Testis (tissue), 3 donors: Measurements from ENCODE around the gene CACYBP. TPM values are rescaled to one million over a fixed set of nuclear protein-coding genes. Genes with fewer than 3 reads are reported as not detected.

ENCODE experiments used
- DNase-seq: peaks from one replicate; pipeline ENCODE4 v3.0.0-alpha.2; 2019
- H3K27ac ChIP-seq, 2 donors: fragments of 200-600 bp; sonication (generic); one replicate each; pipeline ENCODE4 v1.5.1; 2019
- H3K27me3 ChIP-seq: fragments of 200-600 bp; sonication (generic); one replicate; pipeline ENCODE4 v1.5.1; 2019
- H3K36me3 ChIP-seq: fragments of 200-600 bp; sonication (generic); one replicate; pipeline ENCODE4 v1.5.1; 2017; ENCODE audit warnings: low read depth; ENCODE audit errors: missing control alignments
- H3K4me1 ChIP-seq: fragments of 200-600 bp; sonication (generic); one replicate; pipeline ENCODE4 v1.5.1; 2019
- H3K4me3 ChIP-seq, 2 donors: fragments of 200-600 bp; sonication (generic); one replicate each; pipeline ENCODE4 v1.5.1; 2017 to 2019
- H3K9me3 ChIP-seq: fragments of 200-600 bp; sonication (generic); one replicate; pipeline ENCODE4 v1.5.1; 2017
- POLR2A ChIP-seq: fragments of 450-650 bp; IDR thresholded peaks from one replicate; pipeline ENCODE4 v1.6.1; 2017; ENCODE audit warnings: antibody characterized with exemption, mild to moderate bottlenecking, moderate library complexity
- WGBS, 2 donors: methylation state at CpG; one replicate each; pipeline ENCODE4 v1.1.5; 2018; 5-methylcytosine and 5-hydroxymethylcytosine counted together
- intact Hi-C: fragments of 100-400 bp; cut with DNase I; formaldehyde crosslinking; loops from one replicate; pipeline ENCODE4 v1.15.1; 2023; ENCODE audit warnings: low total_unique reads
- polyA plus RNA-seq: library from polyadenylated mRNA; stranded (reverse); fragments of 350-450 nt; fragmentation: Illumina TruSeq; extraction: RNeasy Lipid Tissue Mini Kit (QIAGEN cat#74804); gene quantifications from one replicate; pipeline ENCODE4 v1.2.3, GENCODE V29; 2014; ENCODE audit warnings: low read depth, low replicate concordance; ENCODE audit not compliant: insufficient read depth
- total RNA-seq, 2 donors: library from RNA; depleted of rRNA; stranded (reverse); fragments of >200 nt; gene quantifications; one replicate each; pipeline ENCODE4 v1.2.3, GENCODE V29; 2016
- TF ChIP-seq, protein P1 (sequence below), 3 experiments: fragments of 450-650 bp in 2 of 3; fragments of 200-600 bp in 1 of 3; sonication (generic) in 1 of 3; IDR thresholded peaks; one replicate each; pipeline ENCODE4 v1.5.1; 2016 to 2019; ENCODE audit warnings: antibody characterized with exemption in 3 of 3, mild to moderate bottlenecking in 2 of 3, moderate library complexity in 1 of 3

Gene CACYBP
- total and polyA plus RNA-seq, 3 donors from 2014 or later, result 74.4 to 121 (median 120) TPM

DNA sequence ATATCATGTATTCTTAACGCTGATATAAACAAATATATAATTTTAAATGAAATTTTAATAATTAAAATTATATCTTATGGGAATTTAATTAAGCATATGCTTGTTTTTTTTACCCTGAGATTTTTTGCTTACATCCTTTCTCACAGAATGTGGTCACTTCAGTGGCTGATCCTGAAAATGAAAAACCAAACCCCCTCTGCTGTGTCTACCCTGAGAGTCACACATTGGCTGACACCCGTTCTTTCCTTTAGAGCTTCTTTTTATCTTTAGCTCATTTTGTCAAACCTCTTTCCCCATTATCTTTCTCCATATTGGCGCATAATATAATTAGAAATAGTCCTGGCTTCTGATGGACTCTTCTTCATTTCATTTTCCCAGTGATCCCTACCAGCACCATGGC, 10.8 kb upstream of the CACYBP start:
- Histone ChIP-seq H3K9me3 (no peaks in the 10 kb centered on the region), H3K36me3 (no peaks in the 10 kb centered on the region), H3K4me1 (no peaks in the 10 kb centered on the region), H3K4me3 (no peak overlapping the region), H3K27ac (peak overlapping the region in 1 of 2 donors; percentile 84), H3K27me3 (no peaks in the 10 kb centered on the region)
- 68 to 71% methylated on average over 3 of the region's 3 CpGs for WGBS, 2 donors
- no peak for TF ChIP-seq POLR2A
- TF ChIP-seq, protein P1, sequence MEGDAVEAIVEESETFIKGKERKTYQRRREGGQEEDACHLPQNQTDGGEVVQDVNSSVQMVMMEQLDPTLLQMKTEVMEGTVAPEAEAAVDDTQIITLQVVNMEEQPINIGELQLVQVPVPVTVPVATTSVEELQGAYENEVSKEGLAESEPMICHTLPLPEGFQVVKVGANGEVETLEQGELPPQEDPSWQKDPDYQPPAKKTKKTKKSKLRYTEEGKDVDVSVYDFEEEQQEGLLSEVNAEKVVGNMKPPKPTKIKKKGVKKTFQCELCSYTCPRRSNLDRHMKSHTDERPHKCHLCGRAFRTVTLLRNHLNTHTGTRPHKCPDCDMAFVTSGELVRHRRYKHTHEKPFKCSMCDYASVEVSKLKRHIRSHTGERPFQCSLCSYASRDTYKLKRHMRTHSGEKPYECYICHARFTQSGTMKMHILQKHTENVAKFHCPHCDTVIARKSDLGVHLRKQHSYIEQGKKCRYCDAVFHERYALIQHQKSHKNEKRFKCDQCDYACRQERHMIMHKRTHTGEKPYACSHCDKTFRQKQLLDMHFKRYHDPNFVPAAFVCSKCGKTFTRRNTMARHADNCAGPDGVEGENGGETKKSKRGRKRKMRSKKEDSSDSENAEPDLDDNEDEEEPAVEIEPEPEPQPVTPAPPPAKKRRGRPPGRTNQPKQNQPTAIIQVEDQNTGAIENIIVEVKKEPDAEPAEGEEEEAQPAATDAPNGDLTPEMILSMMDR (IDR thresholded peaks at IDR 0.05), result no peak
- no peak for DNase-seq
- intact Hi-C loops, result loop anchor here (10.0 kb wide), 1 partner anchor 224 kb away; no protein-coding TSS in a partner anchor

DNA sequence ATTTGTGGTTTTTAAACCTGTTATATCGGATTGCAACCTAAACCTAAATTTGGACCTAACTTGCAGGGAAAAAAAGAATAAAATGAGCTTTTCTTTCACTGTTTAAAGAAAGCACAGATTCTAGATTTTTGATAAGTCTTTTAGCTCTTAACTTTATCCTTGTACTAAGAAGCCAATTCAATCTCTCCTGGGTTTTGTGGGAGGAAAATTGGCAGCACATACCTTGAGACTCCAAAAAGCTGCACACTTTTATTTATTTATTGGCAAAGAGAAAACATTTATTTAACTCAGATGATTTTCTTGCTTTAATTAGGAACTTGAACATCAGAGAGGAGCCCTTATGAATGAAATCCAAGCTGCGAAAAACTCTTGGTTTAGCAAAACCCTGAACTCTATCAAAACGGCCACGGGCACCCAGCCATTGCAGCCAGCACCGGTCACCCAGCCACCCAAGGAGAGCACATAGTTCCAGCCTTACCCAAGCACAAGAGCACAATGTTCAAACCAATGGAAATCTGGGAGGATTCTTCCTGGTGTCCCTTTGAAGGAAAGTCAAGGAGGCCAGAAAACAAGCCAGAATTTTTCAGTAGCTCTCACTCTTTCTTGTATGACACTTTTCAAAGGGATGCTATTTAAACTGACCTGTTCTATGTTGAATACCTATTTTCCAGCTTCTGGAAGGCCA, 10.1 kb upstream of the CACYBP start:
- H3K4me1 ChIP-seq, result no peaks in the 10 kb centered on the region
- intact Hi-C loops, result loop anchor here (10.0 kb wide), 1 partner anchor 225 kb away; no protein-coding TSS in a partner anchor
- H3K27me3 ChIP-seq, result no peaks in the 10 kb centered on the region
- WGBS, 2 donors, result 39 to 59% methylated on average over 5 of the region's 5 CpGs
- no peaks in the 10 kb centered on the region for H3K36me3 ChIP-seq
- peak overlapping the region in 1 of 2 donors; percentile 29 for H3K4me3 ChIP-seq
- no peaks in the 10 kb centered on the region for H3K9me3 ChIP-seq
- no peak for TF ChIP-seq POLR2A
- TF ChIP-seq, protein P1 (IDR thresholded peaks at IDR 0.05), result no peak
- H3K27ac ChIP-seq, result peak overlapping the region; percentile 69 to 84
- DNase-seq, result peak; percentile 56

DNA sequence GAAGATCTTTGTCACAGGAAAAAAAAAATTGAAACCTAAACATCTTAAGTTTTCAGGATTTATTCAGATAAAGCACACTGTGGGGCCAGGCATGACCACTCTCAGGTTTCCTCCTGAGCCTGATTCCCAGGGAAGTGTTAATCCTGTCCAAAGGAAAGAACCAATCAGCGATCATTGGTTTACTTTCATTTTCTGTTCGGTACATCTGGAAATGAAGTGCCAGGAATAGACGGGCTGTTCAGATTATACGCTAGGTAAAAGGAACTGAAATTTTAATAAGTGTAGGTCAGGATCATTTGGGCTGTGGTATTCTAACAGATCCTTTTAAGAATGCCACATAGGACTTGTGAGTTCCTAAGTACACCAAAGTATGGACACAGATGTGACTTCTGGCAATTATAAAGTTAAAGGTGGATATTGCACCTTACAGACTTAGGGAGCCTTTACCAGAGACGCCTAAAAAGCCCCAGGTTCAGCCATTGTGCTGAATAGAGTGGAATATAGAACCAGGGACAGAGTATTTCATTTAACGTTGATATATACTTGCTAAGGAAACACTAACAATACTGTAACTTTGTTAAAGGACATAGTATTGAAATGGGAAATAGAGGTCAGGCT, 9.3 kb upstream of the CACYBP start:
- H3K27ac ChIP-seq, result peak overlapping the region; percentile 69 to 84
- no peaks in the 10 kb centered on the region for H3K36me3 ChIP-seq
- 43 to 46% methylated on average over 6 of the region's 6 CpGs for WGBS, 2 donors
- no peaks in the 10 kb centered on the region for H3K9me3 ChIP-seq
- TF ChIP-seq, protein P1 (IDR thresholded peaks at IDR 0.05), result no peak
- no peak for TF ChIP-seq POLR2A
- H3K4me3 ChIP-seq, result peak overlapping the region; percentile 29 to 46
- H3K27me3 ChIP-seq, result no peaks in the 10 kb centered on the region
- no peaks in the 10 kb centered on the region for H3K4me1 ChIP-seq
- no peak for DNase-seq
- intact Hi-C loops, result no loop called here

DNA sequence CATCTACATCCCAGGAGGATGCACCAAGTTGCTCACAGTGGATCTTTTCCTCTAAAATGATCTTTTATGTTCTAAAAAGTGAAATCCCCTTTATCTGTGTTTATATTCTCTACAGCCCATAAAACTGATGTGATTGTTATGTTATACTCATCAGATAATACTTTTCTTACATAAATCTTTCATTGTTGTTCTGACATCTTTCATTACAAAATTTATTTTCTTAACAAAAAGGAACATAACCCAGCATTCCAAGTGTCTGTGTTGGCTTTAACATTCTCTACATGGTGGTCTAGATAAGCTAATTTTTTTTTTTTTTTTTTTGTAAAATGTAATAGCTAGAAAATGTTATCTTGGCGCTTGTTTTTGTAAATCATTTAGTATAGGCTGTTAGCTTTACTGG, 8.3 kb upstream of the CACYBP start:
- no peaks in the 10 kb centered on the region for H3K27me3 ChIP-seq
- TF ChIP-seq, protein P1 (IDR thresholded peaks at IDR 0.05), result no peak
- no peak for TF ChIP-seq POLR2A
- 82% methylated on average over 1 of the region's 1 CpG for WGBS, 2 donors
- no peaks in the 10 kb centered on the region for H3K9me3 ChIP-seq
- intact Hi-C loops, result no loop called here
- no peak overlapping the region for H3K27ac ChIP-seq
- no peak for DNase-seq
- H3K4me3 ChIP-seq, result no peak overlapping the region
- H3K36me3 ChIP-seq, result no peaks in the 10 kb centered on the region
- H3K4me1 ChIP-seq, result no peaks in the 10 kb centered on the region
